GM12878 (cell line): Measurements from ENCODE around the gene NKAIN2.

Source experiments
- CTCF ChIP-seq, 3 experiments: IDR thresholded peaks in 2 of 3; conservative IDR thresholded peaks in 1 of 3; 2 replicates each; pipeline ENCODE4 v1.5.1; 2011; ENCODE audit warnings: low read depth in 3 of 3, low read length in 3 of 3, mild to moderate bottlenecking in 3 of 3, control low read depth in 2 of 3, moderate library complexity in 2 of 3, inconsistent platforms in 1 of 3, mixed read lengths in 1 of 3; ENCODE audit not compliant: control insufficient read depth in 2 of 3, insufficient read depth in 1 of 3; ENCODE audit errors: extremely low read depth in 1 of 3
- GABPA ChIP-seq: IDR thresholded peaks from 2 replicates; pipeline ENCODE4 v1.6.1; 2014; ENCODE audit warnings: antibody characterized with exemption, low read depth, mild to moderate bottlenecking, inconsistent platforms
- JUNB ChIP-seq: IDR thresholded peaks from 2 replicates; pipeline ENCODE4 v1.6.1; 2016; ENCODE audit warnings: antibody characterized with exemption, mild to moderate bottlenecking
- ZNF384 ChIP-seq: IDR thresholded peaks from 2 replicates; pipeline ENCODE4 v1.6.1; 2012; ENCODE audit warnings: low read depth, mild to moderate bottlenecking, low read length, improper control_type of control experiment, borderline replicate concordance

- TF ChIP-seq ZNF384 (no peak), JUNB (no peak), GABPA (no peak), CTCF (IDR thresholded peaks at IDR 0.05 in 2 of 3, conservative IDR thresholded peaks at IDR 0.05 in 1 of 3; ENCODE audit: control insufficient read depth in 2 of 3, extremely low read depth in 1 of 3, insufficient read depth in 1 of 3, low read depth in 3 of 3, low read length in 3 of 3) (no peak)
Observed at GRCh38 chr6:123897965-123898364, 94.3 kb downstream of the NKAIN2 start.
